Neural progenitor cell (in vitro differentiated cells): ENCODE measurements around the gene GATA6. TPM values are rescaled to one million over a fixed set of nuclear protein-coding genes. Genes with fewer than 3 reads are reported as not detected.

ENCODE experiments used
- DNase-seq: peaks from one replicate; pipeline ENCODE4 v3.0.0-alpha.2; 2016; ENCODE audit warnings: low spot score
- H2AFZ ChIP-seq: fragments of 200-600 bp; sonication (generic); replicated peaks from 2 replicates; pipeline ENCODE4 v1.6.1; 2016; ENCODE audit warnings: antibody characterized with exemption
- H3F3A ChIP-seq: fragments of 200-600 bp; sonication (generic); 2 replicates; pipeline ENCODE4 v1.6.1; 2016; ENCODE audit warnings: antibody characterized with exemption, low read depth
- H3K27ac ChIP-seq: fragments of 200-600 bp; sonication (generic); 2 replicates; pipeline ENCODE4 v1.5.1; 2016; ENCODE audit warnings: mild to moderate bottlenecking
- H3K27me3 ChIP-seq: fragments of 200-600 bp; sonication (generic); 2 replicates; pipeline ENCODE4 v1.6.1; 2016; ENCODE audit warnings: mild to moderate bottlenecking, moderate library complexity
- H3K36me3 ChIP-seq: fragments of 200-600 bp; sonication (generic); 2 replicates; pipeline ENCODE4 v1.5.1; 2016
- H3K4me1 ChIP-seq: fragments of 200-600 bp; sonication (generic); 2 replicates; pipeline ENCODE4 v1.6.1; 2016; ENCODE audit warnings: mixed run types
- H3K4me2 ChIP-seq: fragments of 200-600 bp; sonication (generic); 2 replicates; pipeline ENCODE4 v1.6.1; 2016
- H3K4me3 ChIP-seq: fragments of 200-600 bp; sonication (generic); 2 replicates; pipeline ENCODE4 v1.5.1; 2016
- H3K79me2 ChIP-seq: fragments of 200-600 bp; sonication (generic); 2 replicates; pipeline ENCODE4 v1.6.1; 2016; ENCODE audit warnings: low read depth
- H3K9ac ChIP-seq: fragments of 200-600 bp; sonication (generic); 2 replicates; pipeline ENCODE4 v1.6.1; 2016
- H3K9me3 ChIP-seq: fragments of 200-600 bp; sonication (generic); 2 replicates; pipeline ENCODE4 v1.5.1; 2016; ENCODE audit warnings: low read depth
- H4K20me1 ChIP-seq: fragments of 200-600 bp; sonication (generic); 2 replicates; pipeline ENCODE4 v1.6.1; 2016; ENCODE audit warnings: low read depth
- H3K27ac Mint-ChIP-seq: 3 replicates; pipeline ENCODE4 v1.8.0; 2021; ENCODE audit warnings: mixed read lengths
- H3K27me3 Mint-ChIP-seq: 2 replicates; pipeline ENCODE4 v1.8.0; 2022; ENCODE audit warnings: low read depth, mild to moderate bottlenecking, inconsistent platforms, moderate library complexity, mixed read lengths; ENCODE audit not compliant: insufficient read depth
- H3K36me3 Mint-ChIP-seq: 3 replicates; pipeline ENCODE4 v1.8.0; 2021; ENCODE audit warnings: mixed read lengths
- H3K4me1 Mint-ChIP-seq: 3 replicates; pipeline ENCODE4 v1.8.0; 2021; ENCODE audit warnings: mixed read lengths
- H3K4me3 Mint-ChIP-seq: 3 replicates; pipeline ENCODE4 v1.8.0; 2021; ENCODE audit warnings: mild to moderate bottlenecking, moderate library complexity, mixed read lengths
- H3K9me3 Mint-ChIP-seq: 3 replicates; pipeline ENCODE4 v1.8.0; 2020; ENCODE audit warnings: mixed read lengths
- CTCF ChIP-seq: fragments of 200-600 bp; sonication (generic); IDR thresholded peaks from 2 replicates; pipeline ENCODE4 v1.5.1; 2017; ENCODE audit warnings: antibody characterized with exemption, mild to moderate bottlenecking
- EZH2 ChIP-seq: fragments of 200-600 bp; sonication (generic); IDR thresholded peaks from 2 replicates; pipeline ENCODE4 v1.6.1; 2017; ENCODE audit warnings: antibody characterized with exemption, mild to moderate bottlenecking, moderate library complexity
- EZH2phosphoT487 ChIP-seq: fragments of 200-600 bp; sonication (generic); IDR thresholded peaks from 2 replicates; pipeline ENCODE4 v1.6.1; 2017; ENCODE audit warnings: antibody characterized with exemption
- total RNA-seq: library from RNA; depleted of rRNA; stranded (reverse); fragments of >200 nt; gene quantifications from 2 replicates; pipeline ENCODE4 v1.2.3, GENCODE V29; 2015; ENCODE audit warnings: low replicate concordance

Gene GATA6
- 0.26 and 0.28 TPM in 2 replicates for total RNA-seq

DNA sequence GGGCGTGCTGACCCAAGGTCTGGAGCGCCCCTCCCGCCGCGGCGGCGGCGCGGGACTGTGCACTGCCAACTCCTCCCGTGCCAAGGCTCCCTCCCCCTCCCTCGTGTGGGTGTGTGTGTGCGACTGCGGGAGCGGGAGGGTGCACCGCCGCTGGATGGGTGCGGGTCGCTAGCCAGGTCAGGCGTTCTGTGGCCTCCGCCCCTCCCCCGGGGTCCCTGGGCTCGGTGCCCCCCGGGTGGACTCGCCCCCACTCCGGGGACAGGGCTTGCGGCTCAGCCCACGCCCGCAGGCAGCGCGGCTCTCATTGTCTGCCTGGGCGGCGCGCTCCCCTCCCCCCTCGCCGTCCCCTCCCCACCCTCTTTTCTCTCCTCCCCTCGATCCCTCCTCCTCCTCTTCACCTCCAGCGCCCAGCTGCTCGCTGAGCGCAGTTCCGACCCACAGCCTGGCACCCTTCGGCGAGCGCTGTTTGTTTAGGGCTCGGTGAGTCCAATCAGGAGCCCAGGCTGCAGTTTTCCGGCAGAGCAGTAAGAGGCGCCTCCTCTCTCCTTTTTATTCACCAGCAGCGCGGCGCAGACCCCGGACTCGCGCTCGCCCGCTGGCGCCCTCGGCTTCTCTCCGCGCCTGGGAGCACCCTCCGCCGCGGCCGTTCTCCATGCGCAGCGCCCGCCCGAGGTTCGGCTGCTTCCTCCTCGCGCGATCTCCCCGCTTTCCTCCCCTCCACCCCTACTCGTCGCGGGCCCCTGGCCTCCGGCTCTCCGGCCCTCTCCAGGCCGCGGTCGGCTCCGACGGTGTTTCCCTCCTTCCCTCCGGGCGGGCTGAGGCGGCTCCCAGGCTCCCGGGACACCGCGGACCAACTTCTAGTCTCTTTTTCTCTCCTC lies at the start of gene GATA6:
TSS of gene GATA6 (plus strand) at position 579 of the 878 bp plus-strand sequence. CDS start 1,556 bp downstream, outside the sequence.
- Histone ChIP-seq H3K27ac (no peak within 1 kb of the TSS), H3K36me3 (no peaks in the 10 kb centered on the region), H3K4me3 (peak within 1 kb of the TSS; percentile 48), H2AFZ (peak within 1 kb of the TSS; percentile 80), H3K4me2 (peak within 1 kb of the TSS; percentile 94), H3F3A (peaks cover 30% of the 10 kb centered on the region), H3K27me3 (peaks cover 100% of the 10 kb centered on the region), H3K9ac (no peak within 1 kb of the TSS), H3K79me2 (no peaks in the 10 kb centered on the region), H4K20me1 (peaks cover 84% of the 10 kb centered on the region), H3K4me1 (peaks cover 20% of the 10 kb centered on the region), H3K9me3 (no peaks in the 10 kb centered on the region)
- Mint-ChIP-seq H3K4me1 (peaks cover 33% of the 10 kb centered on the region), H3K4me3 (peak within 1 kb of the TSS; percentile 87), H3K36me3 (no peaks in the 10 kb centered on the region), H3K27me3 (peaks cover 73% of the 10 kb centered on the region), H3K9me3 (peaks cover 6% of the 10 kb centered on the region), H3K27ac (no peak within 1 kb of the TSS)
- DNase-seq: peak; percentile 92
- no peak for TF ChIP-seq EZH2phosphoT487
- TF ChIP-seq EZH2: no peak
- peak; percentile 50 for TF ChIP-seq CTCF

- DNase-seq: no peak
- Mint-ChIP-seq H3K4me3 (no peak overlapping the region), H3K9me3 (peaks cover 6% of the 10 kb centered on the region), H3K36me3 (no peaks in the 10 kb centered on the region), H3K4me1 (no peaks in the 10 kb centered on the region), H3K27me3 (peaks cover 2% of the 10 kb centered on the region), H3K27ac (no peak overlapping the region)
- Histone ChIP-seq H4K20me1 (no peaks in the 10 kb centered on the region), H3K79me2 (no peaks in the 10 kb centered on the region), H3K4me1 (no peaks in the 10 kb centered on the region), H3K9ac (no peak overlapping the region), H3F3A (no peaks in the 10 kb centered on the region), H2AFZ (no peak overlapping the region), H3K4me3 (no peak overlapping the region), H3K4me2 (no peak overlapping the region), H3K27me3 (no peaks in the 10 kb centered on the region), H3K36me3 (no peaks in the 10 kb centered on the region), H3K27ac (no peak overlapping the region), H3K9me3 (no peaks in the 10 kb centered on the region)
- no peak for TF ChIP-seq EZH2phosphoT487
- TF ChIP-seq CTCF: no peak
- no peak for TF ChIP-seq EZH2
Observed at GRCh38 chr18:22124970-22125369, 44.4 kb upstream of the GATA6 start.

- H3K4me1 ChIP-seq: no peaks in the 10 kb centered on the region
- no peaks in the 10 kb centered on the region for H3F3A ChIP-seq
- no peaks in the 10 kb centered on the region for H3K79me2 ChIP-seq
- Mint-ChIP-seq H3K27me3 (no peaks in the 10 kb centered on the region), H3K4me3 (no peak overlapping the region), H3K9me3 (no peaks in the 10 kb centered on the region), H3K36me3 (no peaks in the 10 kb centered on the region), H3K27ac (no peak overlapping the region), H3K4me1 (no peaks in the 10 kb centered on the region)
- no peak overlapping the region for H3K4me2 ChIP-seq
- H3K27ac ChIP-seq: no peak overlapping the region
- no peaks in the 10 kb centered on the region for H3K9me3 ChIP-seq
- H3K27me3 ChIP-seq: no peaks in the 10 kb centered on the region
- H3K9ac ChIP-seq: no peak overlapping the region
- TF ChIP-seq EZH2: no peak
- no peak for TF ChIP-seq EZH2phosphoT487
- TF ChIP-seq CTCF: no peak
- H3K4me3 ChIP-seq: no peak overlapping the region
- H3K36me3 ChIP-seq: no peaks in the 10 kb centered on the region
- no peak for DNase-seq
- H2AFZ ChIP-seq: no peak overlapping the region
- H4K20me1 ChIP-seq: no peaks in the 10 kb centered on the region
Observed at GRCh38 chr18:22128954-22129353, 40.4 kb upstream of the GATA6 start.
